Neural progenitor cell (in vitro differentiated cells): ENCODE data around the gene SFSWAP. TPM values are rescaled to one million over a fixed set of nuclear protein-coding genes. Genes with fewer than 3 reads are reported as not detected.

Experiments used
- DNase-seq: peaks from one replicate; pipeline ENCODE4 v3.0.0-alpha.2; 2016; ENCODE audit warnings: low spot score
- H2AFZ ChIP-seq: fragments of 200-600 bp; sonication (generic); replicated peaks from 2 replicates; pipeline ENCODE4 v1.6.1; 2016; ENCODE audit warnings: antibody characterized with exemption
- H3F3A ChIP-seq: fragments of 200-600 bp; sonication (generic); 2 replicates; pipeline ENCODE4 v1.6.1; 2016; ENCODE audit warnings: antibody characterized with exemption, low read depth
- H3K27ac ChIP-seq: fragments of 200-600 bp; sonication (generic); 2 replicates; pipeline ENCODE4 v1.5.1; 2016; ENCODE audit warnings: mild to moderate bottlenecking
- H3K27me3 ChIP-seq: fragments of 200-600 bp; sonication (generic); 2 replicates; pipeline ENCODE4 v1.6.1; 2016; ENCODE audit warnings: mild to moderate bottlenecking, moderate library complexity
- H3K36me3 ChIP-seq: fragments of 200-600 bp; sonication (generic); 2 replicates; pipeline ENCODE4 v1.5.1; 2016
- H3K4me1 ChIP-seq: fragments of 200-600 bp; sonication (generic); 2 replicates; pipeline ENCODE4 v1.6.1; 2016; ENCODE audit warnings: mixed run types
- H3K4me2 ChIP-seq: fragments of 200-600 bp; sonication (generic); 2 replicates; pipeline ENCODE4 v1.6.1; 2016
- H3K4me3 ChIP-seq: fragments of 200-600 bp; sonication (generic); 2 replicates; pipeline ENCODE4 v1.5.1; 2016
- H3K79me2 ChIP-seq: fragments of 200-600 bp; sonication (generic); 2 replicates; pipeline ENCODE4 v1.6.1; 2016; ENCODE audit warnings: low read depth
- H3K9ac ChIP-seq: fragments of 200-600 bp; sonication (generic); 2 replicates; pipeline ENCODE4 v1.6.1; 2016
- H3K9me3 ChIP-seq: fragments of 200-600 bp; sonication (generic); 2 replicates; pipeline ENCODE4 v1.5.1; 2016; ENCODE audit warnings: low read depth
- H4K20me1 ChIP-seq: fragments of 200-600 bp; sonication (generic); 2 replicates; pipeline ENCODE4 v1.6.1; 2016; ENCODE audit warnings: low read depth
- H3K27ac Mint-ChIP-seq: 3 replicates; pipeline ENCODE4 v1.8.0; 2021; ENCODE audit warnings: mixed read lengths
- H3K27me3 Mint-ChIP-seq: 2 replicates; pipeline ENCODE4 v1.8.0; 2022; ENCODE audit warnings: low read depth, mild to moderate bottlenecking, inconsistent platforms, moderate library complexity, mixed read lengths; ENCODE audit not compliant: insufficient read depth
- H3K36me3 Mint-ChIP-seq: 3 replicates; pipeline ENCODE4 v1.8.0; 2021; ENCODE audit warnings: mixed read lengths
- H3K4me1 Mint-ChIP-seq: 3 replicates; pipeline ENCODE4 v1.8.0; 2021; ENCODE audit warnings: mixed read lengths
- H3K4me3 Mint-ChIP-seq: 3 replicates; pipeline ENCODE4 v1.8.0; 2021; ENCODE audit warnings: mild to moderate bottlenecking, moderate library complexity, mixed read lengths
- H3K9me3 Mint-ChIP-seq: 3 replicates; pipeline ENCODE4 v1.8.0; 2020; ENCODE audit warnings: mixed read lengths
- EZH2 ChIP-seq: fragments of 200-600 bp; sonication (generic); IDR thresholded peaks from 2 replicates; pipeline ENCODE4 v1.6.1; 2017; ENCODE audit warnings: antibody characterized with exemption, mild to moderate bottlenecking, moderate library complexity
- EZH2phosphoT487 ChIP-seq: fragments of 200-600 bp; sonication (generic); IDR thresholded peaks from 2 replicates; pipeline ENCODE4 v1.6.1; 2017; ENCODE audit warnings: antibody characterized with exemption
- total RNA-seq: library from RNA; depleted of rRNA; stranded (reverse); fragments of >200 nt; gene quantifications from 2 replicates; pipeline ENCODE4 v1.2.3, GENCODE V29; 2015; ENCODE audit warnings: low replicate concordance
- TF ChIP-seq, protein P1 (sequence below): fragments of 200-600 bp; sonication (generic); IDR thresholded peaks from 2 replicates; pipeline ENCODE4 v1.5.1; 2017; ENCODE audit warnings: antibody characterized with exemption, mild to moderate bottlenecking

SFSWAP gene
- total RNA-seq, 1 donor from 2014 or later: 37.0 TPM

- no peaks in the 10 kb centered on the region for H3K36me3 ChIP-seq
- Mint-ChIP-seq H3K4me1 (peaks cover 9% of the 10 kb centered on the region), H3K9me3 (no peaks in the 10 kb centered on the region), H3K27ac (no peak overlapping the region), H3K27me3 (peaks cover 29% of the 10 kb centered on the region), H3K4me3 (no peak overlapping the region), H3K36me3 (no peaks in the 10 kb centered on the region)
- H3K4me1 ChIP-seq: peaks cover 8% of the 10 kb centered on the region
- DNase-seq: no peak
- H3K27ac ChIP-seq: no peak overlapping the region
- no peak overlapping the region for H2AFZ ChIP-seq
- H4K20me1 ChIP-seq: peaks cover 7% of the 10 kb centered on the region
- H3K9ac ChIP-seq: no peak overlapping the region
- H3K27me3 ChIP-seq: peaks cover 36% of the 10 kb centered on the region
- H3K9me3 ChIP-seq: no peaks in the 10 kb centered on the region
- TF ChIP-seq EZH2: no peak
- TF ChIP-seq, protein P1, sequence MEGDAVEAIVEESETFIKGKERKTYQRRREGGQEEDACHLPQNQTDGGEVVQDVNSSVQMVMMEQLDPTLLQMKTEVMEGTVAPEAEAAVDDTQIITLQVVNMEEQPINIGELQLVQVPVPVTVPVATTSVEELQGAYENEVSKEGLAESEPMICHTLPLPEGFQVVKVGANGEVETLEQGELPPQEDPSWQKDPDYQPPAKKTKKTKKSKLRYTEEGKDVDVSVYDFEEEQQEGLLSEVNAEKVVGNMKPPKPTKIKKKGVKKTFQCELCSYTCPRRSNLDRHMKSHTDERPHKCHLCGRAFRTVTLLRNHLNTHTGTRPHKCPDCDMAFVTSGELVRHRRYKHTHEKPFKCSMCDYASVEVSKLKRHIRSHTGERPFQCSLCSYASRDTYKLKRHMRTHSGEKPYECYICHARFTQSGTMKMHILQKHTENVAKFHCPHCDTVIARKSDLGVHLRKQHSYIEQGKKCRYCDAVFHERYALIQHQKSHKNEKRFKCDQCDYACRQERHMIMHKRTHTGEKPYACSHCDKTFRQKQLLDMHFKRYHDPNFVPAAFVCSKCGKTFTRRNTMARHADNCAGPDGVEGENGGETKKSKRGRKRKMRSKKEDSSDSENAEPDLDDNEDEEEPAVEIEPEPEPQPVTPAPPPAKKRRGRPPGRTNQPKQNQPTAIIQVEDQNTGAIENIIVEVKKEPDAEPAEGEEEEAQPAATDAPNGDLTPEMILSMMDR: no peak
- TF ChIP-seq EZH2phosphoT487: no peak
- H3F3A ChIP-seq: peaks cover 10% of the 10 kb centered on the region
- no peak overlapping the region for H3K4me3 ChIP-seq
- no peak overlapping the region for H3K4me2 ChIP-seq
- no peaks in the 10 kb centered on the region for H3K79me2 ChIP-seq
These were observed 113.6 kb downstream of the SFSWAP start for GRCh38 chr12:131824450-131824849.

DNA sequence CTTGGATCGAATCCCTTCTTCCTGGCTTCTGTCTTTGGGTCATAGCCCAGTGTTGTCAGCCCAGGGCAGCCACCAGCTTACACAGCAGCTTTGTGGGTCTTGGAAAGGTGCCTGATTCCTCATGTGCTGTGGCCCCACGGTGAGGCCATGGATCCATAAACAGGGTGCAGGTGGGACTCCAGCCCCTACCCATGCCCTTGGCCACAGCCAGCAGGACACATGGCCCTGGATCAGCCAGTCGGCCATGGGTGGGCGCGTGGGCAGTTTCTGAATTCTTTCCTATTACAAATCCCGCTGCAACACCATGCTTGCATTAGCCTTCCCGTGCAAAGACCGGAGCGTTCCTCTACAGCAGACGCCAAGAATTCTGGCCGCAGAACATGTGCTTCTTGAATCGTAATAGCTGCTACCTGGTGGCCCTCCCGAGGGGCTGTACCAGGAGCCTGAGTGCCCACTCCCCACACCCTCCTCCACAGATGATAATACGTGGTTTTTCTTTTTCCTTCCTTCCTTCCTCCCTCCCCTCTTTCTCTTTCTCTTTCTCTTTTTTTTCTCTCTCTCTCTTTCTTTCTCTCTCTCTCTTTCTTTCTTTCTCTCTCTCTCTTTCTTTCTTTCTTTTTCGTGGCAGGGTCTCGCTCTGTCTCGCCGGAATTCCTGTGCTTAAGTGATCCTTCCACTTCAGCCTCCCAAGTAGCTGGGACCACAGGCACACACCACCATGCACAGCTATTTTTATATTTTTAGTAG lies 114.4 kb downstream of the SFSWAP start:
- H3F3A ChIP-seq: peaks cover 10% of the 10 kb centered on the region
- H3K4me1 ChIP-seq: peaks cover 9% of the 10 kb centered on the region
- DNase-seq: no peak
- TF ChIP-seq, protein P1: no peak
- TF ChIP-seq EZH2: no peak
- TF ChIP-seq EZH2phosphoT487: no peak
- no peaks in the 10 kb centered on the region for H3K9me3 Mint-ChIP-seq
- no peaks in the 10 kb centered on the region for H3K36me3 Mint-ChIP-seq
- H3K9ac ChIP-seq: no peak overlapping the region
- no peak overlapping the region for H3K27ac Mint-ChIP-seq
- H3K27ac ChIP-seq: no peak overlapping the region
- H3K9me3 ChIP-seq: no peaks in the 10 kb centered on the region
- H3K4me3 ChIP-seq: no peak overlapping the region
- no peak overlapping the region for H2AFZ ChIP-seq
- peaks cover 10% of the 10 kb centered on the region for H3K4me1 Mint-ChIP-seq
- peaks cover 44% of the 10 kb centered on the region for H3K27me3 ChIP-seq
- H3K4me3 Mint-ChIP-seq: no peak overlapping the region
- peaks cover 11% of the 10 kb centered on the region for H4K20me1 ChIP-seq
- no peaks in the 10 kb centered on the region for H3K36me3 ChIP-seq
- no peaks in the 10 kb centered on the region for H3K79me2 ChIP-seq
- no peak overlapping the region for H3K4me2 ChIP-seq
- H3K27me3 Mint-ChIP-seq: peaks cover 28% of the 10 kb centered on the region

- no peak overlapping the region for H3K9ac ChIP-seq
- H3K27ac ChIP-seq: no peak overlapping the region
- Mint-ChIP-seq H3K4me3 (peak overlapping the region; percentile 70), H3K4me1 (peaks cover 13% of the 10 kb centered on the region), H3K27ac (peak overlapping the region; percentile 86), H3K27me3 (peaks cover 32% of the 10 kb centered on the region), H3K9me3 (no peaks in the 10 kb centered on the region), H3K36me3 (no peaks in the 10 kb centered on the region)
- H3K27me3 ChIP-seq: peaks cover 54% of the 10 kb centered on the region
- peaks cover 20% of the 10 kb centered on the region for H3F3A ChIP-seq
- no peaks in the 10 kb centered on the region for H3K36me3 ChIP-seq
- H3K4me3 ChIP-seq: no peak overlapping the region
- H2AFZ ChIP-seq: no peak overlapping the region
- no peaks in the 10 kb centered on the region for H3K79me2 ChIP-seq
- no peak for TF ChIP-seq EZH2
- TF ChIP-seq, protein P1: no peak
- TF ChIP-seq EZH2phosphoT487: no peak
- DNase-seq: no peak
- H3K4me2 ChIP-seq: no peak overlapping the region
- H3K4me1 ChIP-seq: peaks cover 13% of the 10 kb centered on the region
- H3K9me3 ChIP-seq: no peaks in the 10 kb centered on the region
- H4K20me1 ChIP-seq: peaks cover 11% of the 10 kb centered on the region
These were observed 115.4 kb downstream of the SFSWAP start for GRCh38 chr12:131826097-131826928.
